Measurements from ENCODE around the gene PTPRE. TPM values are rescaled to one million over a fixed set of nuclear protein-coding genes. Genes with fewer than 3 reads are reported as not detected.
A peak's percentile ranks its signal among the peaks of the same experiment; 100 is the strongest.

PTPRE gene
- total RNA-seq, 2 donors from 2014 or later: 6.5 to 8.9 TPM

DNA sequence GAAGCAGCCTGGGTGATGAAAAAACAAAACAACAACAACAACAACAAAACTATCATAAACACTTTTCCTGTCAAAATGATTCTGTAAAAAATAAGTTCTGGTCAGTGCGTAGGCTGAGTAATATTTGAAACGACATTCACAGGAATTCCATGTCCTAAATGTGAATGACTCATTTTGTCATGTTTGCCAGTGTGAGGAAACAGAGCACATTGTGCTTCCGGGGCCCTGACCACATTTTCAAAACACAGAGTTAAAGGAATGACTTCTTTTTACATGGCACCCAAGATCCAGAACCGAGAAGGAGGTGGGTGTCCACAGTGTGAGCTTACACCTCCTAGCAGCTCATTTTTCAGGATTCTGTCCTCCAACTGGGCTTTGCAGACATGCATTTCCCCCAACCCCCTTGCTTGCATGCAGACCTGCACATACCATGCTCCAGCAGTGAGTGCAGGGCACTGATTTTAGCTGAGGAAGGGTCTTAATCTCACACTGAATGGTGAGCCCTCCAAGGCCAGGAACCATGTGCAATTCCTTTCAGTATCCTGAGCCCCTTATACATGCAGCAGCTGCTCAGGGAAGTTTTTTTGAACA is 17.2 kb upstream of the PTPRE start:
- H3K27ac ChIP-seq: peak overlapping the region in 1 of 4 donors; percentile 46
- H3K4me3 ChIP-seq: no peak overlapping the region
- DNase-seq: peak in 1 of 4 donors; percentile 40
- TF ChIP-seq, protein P1, sequence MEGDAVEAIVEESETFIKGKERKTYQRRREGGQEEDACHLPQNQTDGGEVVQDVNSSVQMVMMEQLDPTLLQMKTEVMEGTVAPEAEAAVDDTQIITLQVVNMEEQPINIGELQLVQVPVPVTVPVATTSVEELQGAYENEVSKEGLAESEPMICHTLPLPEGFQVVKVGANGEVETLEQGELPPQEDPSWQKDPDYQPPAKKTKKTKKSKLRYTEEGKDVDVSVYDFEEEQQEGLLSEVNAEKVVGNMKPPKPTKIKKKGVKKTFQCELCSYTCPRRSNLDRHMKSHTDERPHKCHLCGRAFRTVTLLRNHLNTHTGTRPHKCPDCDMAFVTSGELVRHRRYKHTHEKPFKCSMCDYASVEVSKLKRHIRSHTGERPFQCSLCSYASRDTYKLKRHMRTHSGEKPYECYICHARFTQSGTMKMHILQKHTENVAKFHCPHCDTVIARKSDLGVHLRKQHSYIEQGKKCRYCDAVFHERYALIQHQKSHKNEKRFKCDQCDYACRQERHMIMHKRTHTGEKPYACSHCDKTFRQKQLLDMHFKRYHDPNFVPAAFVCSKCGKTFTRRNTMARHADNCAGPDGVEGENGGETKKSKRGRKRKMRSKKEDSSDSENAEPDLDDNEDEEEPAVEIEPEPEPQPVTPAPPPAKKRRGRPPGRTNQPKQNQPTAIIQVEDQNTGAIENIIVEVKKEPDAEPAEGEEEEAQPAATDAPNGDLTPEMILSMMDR (IDR thresholded peaks at IDR 0.05): no peak
- no peak for TF ChIP-seq POLR2A (IDR thresholded peaks at IDR 0.05)
- no peaks in the 10 kb centered on the region for H3K4me1 ChIP-seq
- H3K36me3 ChIP-seq (replicated peaks in 1 of 2; ENCODE audit: insufficient read depth in 1 of 2, low read depth in 2 of 2): no peaks in the 10 kb centered on the region
- WGBS, 2 donors: 50 to 61% methylated on average over 4 of the region's 4 CpGs
- H3K27me3 ChIP-seq: no peaks in the 10 kb centered on the region
- intact Hi-C loops (cut with DNase I): no loop called here
- no peaks in the 10 kb centered on the region for H3K9me3 ChIP-seq
- peak; percentile 12 for ATAC-seq

DNA sequence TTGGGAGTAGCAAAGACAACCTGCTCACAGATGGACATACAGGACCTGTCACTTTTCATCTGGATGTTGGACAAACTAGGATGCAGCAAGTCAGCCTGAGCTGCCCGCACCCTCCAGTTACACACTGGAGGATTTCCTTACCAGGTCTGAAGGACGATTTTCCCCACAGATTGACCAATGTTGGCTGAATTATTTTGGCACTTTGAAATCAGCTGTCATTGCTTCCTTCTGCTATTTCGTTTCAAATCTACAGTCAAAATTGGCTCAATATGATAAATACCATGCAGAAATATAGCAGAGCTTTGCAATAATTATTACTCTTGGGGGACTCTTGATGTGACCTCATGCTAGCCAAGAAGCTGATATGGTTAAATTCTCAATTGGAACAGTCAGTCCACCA is 16.7 kb upstream of the PTPRE start:
- intact Hi-C loops (cut with DNase I): no loop called here
- DNase-seq (no peak), ATAC-seq (no peak)
- TF ChIP-seq POLR2A (IDR thresholded peaks at IDR 0.05): no peak
- TF ChIP-seq, protein P1 (IDR thresholded peaks at IDR 0.05): no peak
- H3K36me3 ChIP-seq (replicated peaks in 1 of 2; ENCODE audit: insufficient read depth in 1 of 2, low read depth in 2 of 2): no peaks in the 10 kb centered on the region
- no peaks in the 10 kb centered on the region for H3K4me1 ChIP-seq
- H3K4me3 ChIP-seq: no peak overlapping the region
- WGBS, 2 donors: 37 to 52% methylated on average over 3 of the region's 3 CpGs
- H3K27ac ChIP-seq: no peak overlapping the region
- no peaks in the 10 kb centered on the region for H3K9me3 ChIP-seq
- no peaks in the 10 kb centered on the region for H3K27me3 ChIP-seq

DNA sequence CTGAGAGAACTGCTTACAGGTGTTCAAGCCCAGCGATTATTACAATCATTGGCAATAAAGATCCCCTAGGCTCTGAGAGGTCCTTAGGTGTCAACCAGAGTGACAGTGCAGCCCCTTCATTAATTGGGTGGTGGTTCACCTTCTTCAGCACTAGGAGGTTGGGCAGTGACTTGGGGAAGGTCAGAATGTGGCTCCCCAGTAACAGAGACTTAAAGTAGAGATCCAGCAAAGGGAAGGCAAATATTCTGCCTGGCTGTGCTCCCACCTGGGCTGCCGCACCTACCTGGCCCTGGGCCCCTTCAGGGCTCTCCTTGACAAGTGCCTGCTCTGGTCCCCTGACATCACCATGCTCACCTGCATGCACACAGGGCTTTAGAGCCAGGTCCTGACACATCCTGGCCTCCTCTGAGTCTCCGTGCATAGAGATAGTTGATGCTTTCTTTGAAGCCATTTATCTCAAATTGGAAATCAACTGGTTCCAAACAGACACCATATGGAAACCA is 16.0 kb upstream of the PTPRE start:
- ATAC-seq (no peak), DNase-seq (no peak)
- Histone ChIP-seq H3K36me3 (replicated peaks in 1 of 2; ENCODE audit: insufficient read depth in 1 of 2, low read depth in 2 of 2) (no peaks in the 10 kb centered on the region), H3K4me1 (no peaks in the 10 kb centered on the region), H3K27me3 (no peaks in the 10 kb centered on the region), H3K27ac (no peak overlapping the region), H3K9me3 (no peaks in the 10 kb centered on the region), H3K4me3 (no peak overlapping the region)
- intact Hi-C loops (cut with DNase I): no loop called here
- 58 to 75% methylated on average over 3 of the region's 3 CpGs for whole genome bisulfite sequencing, 2 donors
- no peak for TF ChIP-seq POLR2A (IDR thresholded peaks at IDR 0.05)
- TF ChIP-seq, protein P1 (IDR thresholded peaks at IDR 0.05): no peak

DNA sequence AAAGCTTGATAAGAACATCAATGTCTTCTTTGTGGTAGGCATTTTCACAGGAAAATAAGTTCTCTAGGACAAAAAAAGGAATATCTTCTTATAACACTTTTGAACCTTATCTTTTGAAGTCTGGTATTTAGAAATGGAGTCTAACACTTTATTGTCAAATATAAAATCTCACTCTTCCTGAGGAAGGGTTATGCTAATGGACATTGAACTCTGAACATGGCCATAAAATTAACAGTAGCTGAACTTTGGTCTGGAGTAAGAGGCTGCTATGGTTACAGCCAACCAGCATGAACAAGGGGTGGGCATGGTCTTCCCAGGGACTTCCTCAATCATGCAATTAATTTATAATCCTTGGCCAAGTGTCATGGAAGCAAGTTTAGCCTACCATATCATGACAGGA is 14.2 kb upstream of the PTPRE start, which contains the start of gene CLRN3:
TSS of gene CLRN3 (minus strand) at position 199 of the 400 bp plus-strand sequence. CDS start at position 42, 157 bp downstream.
- DNase-seq (no peak), ATAC-seq (no peak)
- intact Hi-C loops (cut with DNase I): no loop called here
- H3K4me3 ChIP-seq: no peak within 1 kb of the TSS
- no peaks in the 10 kb centered on the region for H3K9me3 ChIP-seq
- no peaks in the 10 kb centered on the region for H3K27me3 ChIP-seq
- H3K27ac ChIP-seq: no peak within 1 kb of the TSS
- H3K36me3 ChIP-seq (replicated peaks in 1 of 2; ENCODE audit: insufficient read depth in 1 of 2, low read depth in 2 of 2): no peaks in the 10 kb centered on the region
- H3K4me1 ChIP-seq: no peaks in the 10 kb centered on the region
- TF ChIP-seq, protein P1 (IDR thresholded peaks at IDR 0.05): no peak
- no peak for TF ChIP-seq POLR2A (IDR thresholded peaks at IDR 0.05)

DNA sequence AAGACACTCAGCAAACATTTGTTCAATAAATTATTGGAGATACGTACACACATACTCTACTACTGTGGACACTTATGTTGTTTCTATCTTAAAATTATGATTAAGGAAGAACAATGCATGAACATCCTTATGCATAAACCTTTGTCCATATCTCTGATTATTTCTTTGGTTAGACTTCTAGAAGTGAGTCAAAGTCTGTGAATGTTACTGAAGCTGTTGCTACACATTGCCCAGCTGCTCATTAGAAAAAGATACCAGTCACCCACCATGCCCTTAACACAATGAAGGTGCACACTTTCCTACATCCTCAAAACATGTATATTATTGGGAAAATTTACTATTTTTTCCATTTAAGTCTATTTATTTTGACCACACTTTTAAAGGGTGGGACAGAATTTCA is 12.8 kb upstream of the PTPRE start:
- TF ChIP-seq, protein P1 (IDR thresholded peaks at IDR 0.05): no peak
- TF ChIP-seq POLR2A (IDR thresholded peaks at IDR 0.05): no peak
- no peaks in the 10 kb centered on the region for H3K27me3 ChIP-seq
- no peaks in the 10 kb centered on the region for H3K9me3 ChIP-seq
- DNase-seq: no peak
- H3K4me1 ChIP-seq: no peaks in the 10 kb centered on the region
- H3K36me3 ChIP-seq (replicated peaks in 1 of 2; ENCODE audit: insufficient read depth in 1 of 2, low read depth in 2 of 2): no peaks in the 10 kb centered on the region
- WGBS, 2 donors: 55 to 74% methylated on average over 1 of the region's 1 CpG
- no peak for ATAC-seq
- no peak overlapping the region for H3K4me3 ChIP-seq
- no peak overlapping the region for H3K27ac ChIP-seq
- intact Hi-C loops (cut with DNase I): no loop called here

All from body of pancreas (tissue), 4 donors.